Measurements from ENCODE around the gene RAVER2.

DNA sequence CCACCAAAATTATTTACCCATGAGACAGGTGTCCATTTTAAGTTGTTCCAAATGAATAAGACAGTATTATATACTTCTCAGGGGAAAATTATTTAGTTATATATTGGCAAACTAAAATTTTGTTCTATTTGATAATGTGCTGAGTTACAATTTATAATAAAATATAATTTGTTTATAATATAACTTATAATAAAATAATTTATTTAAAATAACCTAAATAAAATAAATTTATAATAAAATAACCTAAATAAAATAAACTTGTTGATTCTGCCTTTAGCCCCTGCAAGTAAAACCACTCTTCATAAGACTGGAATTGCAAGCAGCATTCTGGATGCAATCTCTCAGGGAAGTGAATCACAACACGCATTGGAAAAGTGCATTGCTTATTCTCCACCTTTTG is 69.6 kb downstream of the RAVER2 start:
- TF ChIP-seq, protein P1, sequence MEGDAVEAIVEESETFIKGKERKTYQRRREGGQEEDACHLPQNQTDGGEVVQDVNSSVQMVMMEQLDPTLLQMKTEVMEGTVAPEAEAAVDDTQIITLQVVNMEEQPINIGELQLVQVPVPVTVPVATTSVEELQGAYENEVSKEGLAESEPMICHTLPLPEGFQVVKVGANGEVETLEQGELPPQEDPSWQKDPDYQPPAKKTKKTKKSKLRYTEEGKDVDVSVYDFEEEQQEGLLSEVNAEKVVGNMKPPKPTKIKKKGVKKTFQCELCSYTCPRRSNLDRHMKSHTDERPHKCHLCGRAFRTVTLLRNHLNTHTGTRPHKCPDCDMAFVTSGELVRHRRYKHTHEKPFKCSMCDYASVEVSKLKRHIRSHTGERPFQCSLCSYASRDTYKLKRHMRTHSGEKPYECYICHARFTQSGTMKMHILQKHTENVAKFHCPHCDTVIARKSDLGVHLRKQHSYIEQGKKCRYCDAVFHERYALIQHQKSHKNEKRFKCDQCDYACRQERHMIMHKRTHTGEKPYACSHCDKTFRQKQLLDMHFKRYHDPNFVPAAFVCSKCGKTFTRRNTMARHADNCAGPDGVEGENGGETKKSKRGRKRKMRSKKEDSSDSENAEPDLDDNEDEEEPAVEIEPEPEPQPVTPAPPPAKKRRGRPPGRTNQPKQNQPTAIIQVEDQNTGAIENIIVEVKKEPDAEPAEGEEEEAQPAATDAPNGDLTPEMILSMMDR (IDR thresholded peaks at IDR 0.05): no peak
- TF ChIP-seq, protein P2, sequence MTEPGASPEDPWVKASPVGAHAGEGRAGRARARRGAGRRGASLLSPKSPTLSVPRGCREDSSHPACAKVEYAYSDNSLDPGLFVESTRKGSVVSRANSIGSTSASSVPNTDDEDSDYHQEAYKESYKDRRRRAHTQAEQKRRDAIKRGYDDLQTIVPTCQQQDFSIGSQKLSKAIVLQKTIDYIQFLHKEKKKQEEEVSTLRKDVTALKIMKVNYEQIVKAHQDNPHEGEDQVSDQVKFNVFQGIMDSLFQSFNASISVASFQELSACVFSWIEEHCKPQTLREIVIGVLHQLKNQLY (CRISPR knock-in tag; IDR thresholded peaks at IDR 0.05): no peak
- no peak for TF ChIP-seq JUN (CRISPR knock-in tag; IDR thresholded peaks at IDR 0.05)
- TF ChIP-seq MAX (CRISPR knock-in tag; IDR thresholded peaks at IDR 0.05): no peak
- no peak for TF ChIP-seq JAZF1 (CRISPR knock-in tag; IDR thresholded peaks at IDR 0.05)
- TF ChIP-seq, protein P3, sequence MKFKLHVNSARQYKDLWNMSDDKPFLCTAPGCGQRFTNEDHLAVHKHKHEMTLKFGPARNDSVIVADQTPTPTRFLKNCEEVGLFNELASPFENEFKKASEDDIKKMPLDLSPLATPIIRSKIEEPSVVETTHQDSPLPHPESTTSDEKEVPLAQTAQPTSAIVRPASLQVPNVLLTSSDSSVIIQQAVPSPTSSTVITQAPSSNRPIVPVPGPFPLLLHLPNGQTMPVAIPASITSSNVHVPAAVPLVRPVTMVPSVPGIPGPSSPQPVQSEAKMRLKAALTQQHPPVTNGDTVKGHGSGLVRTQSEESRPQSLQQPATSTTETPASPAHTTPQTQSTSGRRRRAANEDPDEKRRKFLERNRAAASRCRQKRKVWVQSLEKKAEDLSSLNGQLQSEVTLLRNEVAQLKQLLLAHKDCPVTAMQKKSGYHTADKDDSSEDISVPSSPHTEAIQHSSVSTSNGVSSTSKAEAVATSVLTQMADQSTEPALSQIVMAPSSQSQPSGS (CRISPR knock-in tag; IDR thresholded peaks at IDR 0.05; ENCODE audit: borderline replicate concordance, low read depth): no peak
- no peak for TF ChIP-seq ATF1 (CRISPR knock-in tag; IDR thresholded peaks at IDR 0.05)
